RWPE1 (cell line): ENCODE measurements around the gene NFATC1.

Experiments
- CTCF ChIA-PET: fragments of 350-600 bp; sonication (Branson Sonifier 250); formaldehyde crosslinking; extraction: SDS; loops from one replicate; lab custom pipeline; 2021; lab: Yijun Ruan, JAX
- POLR2A ChIA-PET: fragments of 400-600 bp; formaldehyde crosslinking; extraction: SDS; loops from one replicate; lab custom pipeline; 2020; ENCODE audit warnings: antibody characterized with exemption; ENCODE audit not compliant: low non-redundant PET; lab: Yijun Ruan, JAX
- DNase-seq: peaks from one replicate; pipeline ENCODE4 v3.0.0; 2012; ENCODE audit warnings: low spot score
- H3K27ac ChIP-seq: fragments of 450-650 bp; 2 replicates; pipeline ENCODE4 v1.5.1; 2017
- TF ChIP-seq, protein P1 (sequence below): fragments of 450-650 bp; conservative IDR thresholded peaks from 2 replicates; pipeline ENCODE4 v1.5.1; 2017; ENCODE audit warnings: low read depth, mild to moderate bottlenecking

The NFATC1 gene

DNA sequence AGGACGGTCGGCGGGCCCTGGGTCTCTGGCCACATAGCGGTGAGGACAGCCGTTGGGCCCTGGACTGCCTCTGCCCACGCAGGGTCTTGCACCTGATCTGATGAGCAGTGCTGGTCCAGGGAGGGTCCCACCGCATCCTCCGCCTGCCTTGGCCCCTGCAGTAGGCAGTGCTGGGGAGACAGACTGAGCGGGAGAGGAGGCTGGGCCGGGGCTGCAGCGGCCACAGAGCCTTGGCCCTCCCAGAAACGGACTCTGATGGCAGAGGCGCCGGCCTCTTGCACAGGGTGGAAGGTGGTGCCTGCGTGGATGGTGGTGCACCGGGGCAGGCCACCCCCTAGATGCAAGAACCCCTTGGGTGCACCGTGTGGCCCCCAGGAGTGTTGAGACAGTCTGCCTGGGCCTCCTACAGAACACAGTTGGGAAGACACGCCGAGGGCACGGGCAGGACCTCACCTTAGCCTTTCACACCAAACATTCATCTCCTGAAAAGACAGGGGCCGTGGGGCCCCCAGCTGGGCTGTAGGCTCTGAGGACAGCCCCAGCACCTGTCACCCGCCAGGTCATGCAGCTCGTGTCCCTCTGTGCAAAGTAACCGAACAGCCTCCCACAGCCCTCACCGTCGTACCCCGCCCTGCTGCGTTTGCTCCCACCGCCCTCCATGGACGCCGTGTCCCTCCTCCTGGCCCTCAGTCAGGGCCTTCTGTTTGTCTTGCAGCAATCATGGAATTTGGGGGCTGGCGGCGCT lies 36.8 kb downstream of the NFATC1 start:
- CTCF ChIA-PET = interaction anchor here (0.6 kb wide), 1 partner anchor 36 kb away, joined by 3 read pairs; no protein-coding TSS in a partner anchor

DNA sequence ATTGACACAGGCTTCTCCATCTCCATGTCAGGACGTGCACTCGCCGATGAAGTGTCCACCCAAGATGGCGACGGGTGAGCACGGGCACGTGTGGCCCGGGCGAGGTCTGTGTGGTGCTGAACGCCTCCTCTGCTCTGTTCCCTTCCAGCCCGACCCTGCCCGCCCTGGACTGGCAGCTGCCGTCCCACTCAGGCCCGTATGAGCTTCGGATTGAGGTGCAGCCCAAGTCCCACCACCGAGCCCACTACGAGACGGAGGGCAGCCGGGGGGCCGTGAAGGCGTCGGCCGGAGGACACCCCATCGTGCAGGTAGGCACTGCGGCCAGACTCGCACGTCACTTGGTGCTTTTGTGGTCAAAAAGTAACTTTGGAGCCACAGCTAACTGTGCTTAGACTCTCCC lies 37.7 kb downstream of the NFATC1 start:
- POLR2A ChIA-PET = no interaction called here

More for the DNA sequence above, 36.8 kb downstream of the NFATC1 start:
- no peak overlapping the region for H3K27ac ChIP-seq
- TF ChIP-seq, protein P1, sequence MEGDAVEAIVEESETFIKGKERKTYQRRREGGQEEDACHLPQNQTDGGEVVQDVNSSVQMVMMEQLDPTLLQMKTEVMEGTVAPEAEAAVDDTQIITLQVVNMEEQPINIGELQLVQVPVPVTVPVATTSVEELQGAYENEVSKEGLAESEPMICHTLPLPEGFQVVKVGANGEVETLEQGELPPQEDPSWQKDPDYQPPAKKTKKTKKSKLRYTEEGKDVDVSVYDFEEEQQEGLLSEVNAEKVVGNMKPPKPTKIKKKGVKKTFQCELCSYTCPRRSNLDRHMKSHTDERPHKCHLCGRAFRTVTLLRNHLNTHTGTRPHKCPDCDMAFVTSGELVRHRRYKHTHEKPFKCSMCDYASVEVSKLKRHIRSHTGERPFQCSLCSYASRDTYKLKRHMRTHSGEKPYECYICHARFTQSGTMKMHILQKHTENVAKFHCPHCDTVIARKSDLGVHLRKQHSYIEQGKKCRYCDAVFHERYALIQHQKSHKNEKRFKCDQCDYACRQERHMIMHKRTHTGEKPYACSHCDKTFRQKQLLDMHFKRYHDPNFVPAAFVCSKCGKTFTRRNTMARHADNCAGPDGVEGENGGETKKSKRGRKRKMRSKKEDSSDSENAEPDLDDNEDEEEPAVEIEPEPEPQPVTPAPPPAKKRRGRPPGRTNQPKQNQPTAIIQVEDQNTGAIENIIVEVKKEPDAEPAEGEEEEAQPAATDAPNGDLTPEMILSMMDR = no peak
- no peak for DNase-seq
- POLR2A ChIA-PET = no interaction called here

DNA sequence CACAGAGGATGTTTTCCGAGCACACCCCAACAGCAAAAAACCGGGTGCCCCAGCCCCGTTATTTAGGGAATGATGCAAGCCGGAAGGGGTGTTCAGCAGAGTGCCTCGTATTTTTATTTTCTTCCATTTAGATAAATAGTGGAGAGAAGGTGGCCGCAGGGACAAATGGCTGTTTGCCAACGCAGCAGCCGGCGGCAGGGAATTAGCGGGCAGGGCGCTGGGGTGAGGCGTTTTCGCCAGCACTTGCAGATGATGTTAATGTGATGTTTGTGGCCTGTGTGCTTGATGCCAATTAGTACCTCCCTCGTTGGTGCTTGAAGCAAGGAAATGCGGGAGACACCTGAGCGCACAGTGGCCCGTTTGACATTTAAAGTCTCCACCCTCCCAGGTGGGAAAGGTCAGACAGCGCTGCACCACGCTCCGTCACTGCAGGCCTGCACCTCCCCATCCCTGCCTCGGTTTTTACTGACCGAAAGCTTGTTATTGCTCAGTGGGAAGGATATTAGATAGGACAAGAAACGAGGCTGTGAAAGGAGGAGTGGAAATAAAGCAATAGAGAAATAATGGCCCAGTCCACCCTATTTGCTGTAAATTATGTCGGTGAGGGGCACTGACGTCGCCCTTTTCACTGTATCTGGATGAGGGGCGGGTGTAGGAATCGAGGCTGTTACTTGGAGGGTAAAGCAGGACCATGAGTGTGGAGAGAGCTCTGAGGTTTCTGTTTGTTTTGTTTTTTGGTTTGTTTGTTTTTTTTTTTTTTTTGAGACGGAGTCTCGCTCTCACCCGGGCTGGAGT lies 39.1 kb downstream of the NFATC1 start:
- H3K27ac ChIP-seq = no peak overlapping the region
- DNase-seq = no peak
- TF ChIP-seq, protein P1 = no peak
- ChIA-PET POLR2A (no interaction called here), CTCF (no interaction called here)

More for the DNA sequence above, 37.7 kb downstream of the NFATC1 start:
- CTCF ChIA-PET = interaction anchor here (0.6 kb wide), 1 partner anchor 37 kb away, joined by 3 read pairs; no protein-coding TSS in a partner anchor
- TF ChIP-seq, protein P1 = no peak
- no peak overlapping the region for H3K27ac ChIP-seq
- DNase-seq = no peak

DNA sequence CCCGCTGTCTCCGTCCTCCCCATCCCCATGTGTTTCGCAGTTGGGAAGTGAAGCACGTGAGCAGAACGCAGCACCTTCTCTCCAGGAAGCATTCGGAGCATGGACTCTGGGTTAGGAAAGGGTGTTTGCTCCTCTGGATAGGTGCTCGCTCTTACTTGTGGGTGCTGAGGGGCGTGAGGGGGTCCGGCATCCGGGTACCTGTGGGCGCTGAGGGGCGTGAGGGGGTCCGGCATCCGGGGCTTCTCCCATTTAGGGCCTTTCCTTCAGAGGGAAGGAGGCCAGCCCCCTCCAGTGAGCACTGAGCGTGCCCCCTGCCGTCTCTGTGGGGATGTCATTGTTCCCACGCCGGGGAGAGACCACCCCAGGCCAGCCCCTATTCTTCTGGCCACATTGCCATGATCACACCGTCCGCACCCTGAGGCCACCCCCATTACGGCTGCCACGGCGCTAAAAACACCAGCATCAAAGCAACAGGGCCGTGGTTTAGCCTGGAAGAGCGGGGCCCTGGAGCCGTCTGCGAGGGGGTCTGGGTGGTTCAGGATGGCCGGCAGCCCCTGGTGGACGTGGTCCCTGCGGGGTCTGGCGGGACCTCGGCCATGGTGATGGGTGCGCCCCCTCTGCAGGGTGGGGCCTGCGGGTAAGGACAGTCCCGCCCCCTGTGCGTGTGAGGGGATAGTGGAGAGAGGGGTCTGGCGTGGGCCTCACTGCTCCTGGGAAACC lies 41.0 kb downstream of the NFATC1 start:
- TF ChIP-seq, protein P1 = no peak
- DNase-seq = no peak
- ChIA-PET POLR2A (no interaction called here), CTCF (no interaction called here)
- H3K27ac ChIP-seq = no peak overlapping the region

DNA sequence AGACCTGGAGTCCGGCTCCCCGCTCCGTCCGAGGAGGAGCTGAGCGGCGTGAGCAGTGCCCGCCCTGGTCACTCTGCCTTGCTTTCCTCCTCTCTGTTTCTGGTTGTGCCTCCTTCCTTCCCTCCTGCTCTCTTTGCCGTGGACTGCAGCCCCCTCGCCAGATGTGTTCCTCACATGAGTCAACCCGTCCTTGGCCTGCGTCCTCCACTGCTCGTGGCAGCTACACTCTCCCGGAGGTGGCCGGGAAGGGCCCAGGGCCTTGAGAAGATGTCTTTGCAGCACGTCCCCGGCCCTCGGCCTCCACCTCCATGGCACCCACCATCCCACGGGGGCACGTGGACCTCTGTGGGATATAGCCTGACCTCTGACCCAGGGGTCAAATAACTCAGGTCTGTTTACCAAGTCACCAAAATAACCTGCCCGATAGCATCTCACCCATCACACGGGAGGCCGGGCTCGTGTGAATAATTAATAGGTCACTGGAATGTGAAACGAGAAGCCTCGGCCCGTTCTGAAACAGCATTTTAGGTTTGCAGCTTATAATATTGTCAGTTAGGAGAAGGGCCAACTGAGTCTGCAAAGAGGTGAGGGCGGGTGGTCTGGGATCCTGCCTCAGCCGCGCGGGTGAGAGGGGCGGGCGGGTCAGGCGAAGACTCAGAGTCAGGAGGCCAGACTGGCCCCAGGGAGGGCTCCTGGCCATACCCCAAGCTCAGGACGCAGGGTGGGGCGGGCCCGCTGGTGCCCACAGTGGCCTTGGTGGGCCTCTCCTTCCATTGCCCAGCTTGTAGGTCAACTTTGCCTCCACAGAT lies 42.6 kb downstream of the NFATC1 start:
- no peak for DNase-seq
- TF ChIP-seq, protein P1 = no peak
- ChIA-PET CTCF (interaction anchor here (0.6 kb wide), 1 partner anchor 12 kb away, joined by 3 read pairs; no protein-coding TSS in a partner anchor), POLR2A (no interaction called here)
- no peak overlapping the region for H3K27ac ChIP-seq
